SU-DHL-6 (cell line): ENCODE measurements around the gene NDFIP1.

Source experiments
- EZH2phosphoT487 ChIP-seq: fragments of 200-600 bp; sonication (generic), shearing (Covaris generic); conservative IDR thresholded peaks from 2 replicates; pipeline ENCODE4 v1.6.1; 2018; ENCODE audit warnings: mild to moderate bottlenecking, antibody characterized with exemption, low read length, moderate library complexity, mixed read lengths
- TF ChIP-seq, protein P1 (sequence below): fragments of 200-600 bp; sonication (generic); IDR thresholded peaks from one replicate; pipeline ENCODE4 v1.5.1; 2017; ENCODE audit warnings: antibody characterized with exemption, mild to moderate bottlenecking, low read length, moderate library complexity; ENCODE audit not compliant: insufficient read depth, poor library complexity, severe bottlenecking

DNA sequence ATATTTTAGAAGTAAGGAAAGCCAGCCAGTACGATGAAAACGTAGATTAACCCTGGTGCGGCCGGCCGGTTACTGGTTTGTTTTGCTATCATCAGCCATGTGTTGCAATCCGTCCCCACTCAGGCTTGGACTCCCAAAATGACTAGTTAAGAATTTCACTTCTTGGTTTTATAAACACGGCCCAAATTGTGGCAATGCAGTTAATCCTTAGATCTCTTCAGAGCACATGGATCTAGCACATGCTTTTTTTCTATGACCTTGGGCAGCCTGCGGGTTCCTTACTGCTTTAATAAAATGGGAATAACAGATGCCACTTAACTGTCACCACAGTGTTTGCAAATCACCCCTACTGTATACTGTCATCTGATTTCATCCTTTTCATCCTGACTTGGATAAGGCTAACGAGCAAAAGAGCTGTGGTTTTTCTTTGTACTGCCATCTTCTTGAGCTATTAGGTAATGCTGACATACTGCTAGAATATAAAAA lies 1.5 kb downstream of the NDFIP1 start:
- TF ChIP-seq, protein P1, sequence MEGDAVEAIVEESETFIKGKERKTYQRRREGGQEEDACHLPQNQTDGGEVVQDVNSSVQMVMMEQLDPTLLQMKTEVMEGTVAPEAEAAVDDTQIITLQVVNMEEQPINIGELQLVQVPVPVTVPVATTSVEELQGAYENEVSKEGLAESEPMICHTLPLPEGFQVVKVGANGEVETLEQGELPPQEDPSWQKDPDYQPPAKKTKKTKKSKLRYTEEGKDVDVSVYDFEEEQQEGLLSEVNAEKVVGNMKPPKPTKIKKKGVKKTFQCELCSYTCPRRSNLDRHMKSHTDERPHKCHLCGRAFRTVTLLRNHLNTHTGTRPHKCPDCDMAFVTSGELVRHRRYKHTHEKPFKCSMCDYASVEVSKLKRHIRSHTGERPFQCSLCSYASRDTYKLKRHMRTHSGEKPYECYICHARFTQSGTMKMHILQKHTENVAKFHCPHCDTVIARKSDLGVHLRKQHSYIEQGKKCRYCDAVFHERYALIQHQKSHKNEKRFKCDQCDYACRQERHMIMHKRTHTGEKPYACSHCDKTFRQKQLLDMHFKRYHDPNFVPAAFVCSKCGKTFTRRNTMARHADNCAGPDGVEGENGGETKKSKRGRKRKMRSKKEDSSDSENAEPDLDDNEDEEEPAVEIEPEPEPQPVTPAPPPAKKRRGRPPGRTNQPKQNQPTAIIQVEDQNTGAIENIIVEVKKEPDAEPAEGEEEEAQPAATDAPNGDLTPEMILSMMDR = no peak
- TF ChIP-seq EZH2phosphoT487 = no peak
